ENCODE results near the gene UNC13C. TPM values are rescaled to one million over a fixed set of nuclear protein-coding genes. Genes with fewer than 3 reads are reported as not detected.

Gene UNC13C
- polyA plus RNA-seq, 1 donor from 2014 or later, result 4.0 TPM

DNA sequence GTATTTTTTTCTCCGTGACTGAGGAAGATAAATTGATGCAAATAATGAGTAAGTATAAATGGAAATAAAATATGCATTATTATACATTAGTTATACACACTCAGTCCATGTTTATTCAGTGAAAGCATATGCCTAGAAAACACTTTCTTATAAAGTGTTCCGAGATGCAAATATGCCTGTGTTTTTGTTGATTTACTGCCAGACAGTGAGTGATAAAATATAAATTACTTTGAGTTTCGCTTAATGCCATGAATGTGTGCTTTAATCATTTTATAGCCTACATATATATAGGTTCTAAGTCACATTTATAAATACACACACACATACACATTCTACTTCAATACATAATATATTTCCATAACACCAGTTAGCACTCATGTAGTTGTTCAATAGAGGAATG is 569.2 kb downstream of the UNC13C start:
- Histone ChIP-seq H3F3A (ENCODE audit: insufficient read depth, low read length, poor library complexity, severe bottlenecking) (no peaks in the 10 kb centered on the region), H3K9me3 (ENCODE audit: low read length) (no peaks in the 10 kb centered on the region), H4K20me1 (ENCODE audit: insufficient read depth) (no peaks in the 10 kb centered on the region), H3K27me3 (ENCODE audit: insufficient read depth, low read depth, low read length) (no peaks in the 10 kb centered on the region), H3K9ac (ENCODE audit: low read length) (no peak overlapping the region), H3K9me2 (ENCODE audit: insufficient read depth, low read length) (no peaks in the 10 kb centered on the region), H3K36me3 (ENCODE audit: insufficient read depth, low read length) (no peaks in the 10 kb centered on the region), H3K4me3 (ENCODE audit: low read length) (no peak overlapping the region), H3K79me2 (replicated peaks; ENCODE audit: insufficient read depth, low read length) (no peaks in the 10 kb centered on the region), H3K4me2 (ENCODE audit: low read length) (no peak overlapping the region), H3K27ac (ENCODE audit: low read length) (no peak overlapping the region), H2AFZ (ENCODE audit: low read depth, low read length) (no peak overlapping the region)
- TF ChIP-seq, protein P1, sequence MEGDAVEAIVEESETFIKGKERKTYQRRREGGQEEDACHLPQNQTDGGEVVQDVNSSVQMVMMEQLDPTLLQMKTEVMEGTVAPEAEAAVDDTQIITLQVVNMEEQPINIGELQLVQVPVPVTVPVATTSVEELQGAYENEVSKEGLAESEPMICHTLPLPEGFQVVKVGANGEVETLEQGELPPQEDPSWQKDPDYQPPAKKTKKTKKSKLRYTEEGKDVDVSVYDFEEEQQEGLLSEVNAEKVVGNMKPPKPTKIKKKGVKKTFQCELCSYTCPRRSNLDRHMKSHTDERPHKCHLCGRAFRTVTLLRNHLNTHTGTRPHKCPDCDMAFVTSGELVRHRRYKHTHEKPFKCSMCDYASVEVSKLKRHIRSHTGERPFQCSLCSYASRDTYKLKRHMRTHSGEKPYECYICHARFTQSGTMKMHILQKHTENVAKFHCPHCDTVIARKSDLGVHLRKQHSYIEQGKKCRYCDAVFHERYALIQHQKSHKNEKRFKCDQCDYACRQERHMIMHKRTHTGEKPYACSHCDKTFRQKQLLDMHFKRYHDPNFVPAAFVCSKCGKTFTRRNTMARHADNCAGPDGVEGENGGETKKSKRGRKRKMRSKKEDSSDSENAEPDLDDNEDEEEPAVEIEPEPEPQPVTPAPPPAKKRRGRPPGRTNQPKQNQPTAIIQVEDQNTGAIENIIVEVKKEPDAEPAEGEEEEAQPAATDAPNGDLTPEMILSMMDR (IDR thresholded peaks at IDR 0.05; ENCODE audit: poor library complexity, severe bottlenecking), result no peak
- TF ChIP-seq REST (IDR thresholded peaks at IDR 0.05; ENCODE audit: borderline replicate concordance) (no peak), RAD21 (conservative IDR thresholded peaks at IDR 0.05) (no peak), TAF1 (IDR thresholded peaks at IDR 0.05; ENCODE audit: low read depth) (no peak), POLR2AphosphoS5 (IDR thresholded peaks at IDR 0.05) (no peak), EZH2 (IDR thresholded peaks at IDR 0.05; ENCODE audit: borderline replicate concordance, insufficient read depth, low read length, poor library complexity, severe bottlenecking) (no peak), SMC3 (conservative IDR thresholded peaks at IDR 0.05; ENCODE audit: poor library complexity) (no peak), EP300 (conservative IDR thresholded peaks at IDR 0.05; ENCODE audit: poor library complexity, severe bottlenecking) (no peak), MXI1 (conservative IDR thresholded peaks at IDR 0.05; ENCODE audit: poor library complexity, severe bottlenecking) (no peak)

- H3K9ac ChIP-seq (ENCODE audit: low read length), result no peak overlapping the region
- no peaks in the 10 kb centered on the region for H3K27me3 ChIP-seq (ENCODE audit: insufficient read depth, low read depth, low read length)
- H3K4me3 ChIP-seq (ENCODE audit: low read length), result no peak overlapping the region
- H3K36me3 ChIP-seq (ENCODE audit: insufficient read depth, low read length), result no peaks in the 10 kb centered on the region
- H3K9me3 ChIP-seq (ENCODE audit: low read length), result no peaks in the 10 kb centered on the region
- H3K27ac ChIP-seq (ENCODE audit: low read length), result no peak overlapping the region
- H4K20me1 ChIP-seq (ENCODE audit: insufficient read depth), result no peaks in the 10 kb centered on the region
- H3K4me2 ChIP-seq (ENCODE audit: low read length), result no peak overlapping the region
- H3F3A ChIP-seq (ENCODE audit: insufficient read depth, low read length, poor library complexity, severe bottlenecking), result no peaks in the 10 kb centered on the region
- no peak overlapping the region for H2AFZ ChIP-seq (ENCODE audit: low read depth, low read length)
- H3K9me2 ChIP-seq (ENCODE audit: insufficient read depth, low read length), result no peaks in the 10 kb centered on the region
- H3K79me2 ChIP-seq (replicated peaks; ENCODE audit: insufficient read depth, low read length), result no peaks in the 10 kb centered on the region
- TF ChIP-seq REST (IDR thresholded peaks at IDR 0.05; ENCODE audit: borderline replicate concordance) (no peak), MXI1 (conservative IDR thresholded peaks at IDR 0.05; ENCODE audit: poor library complexity, severe bottlenecking) (no peak), TAF1 (IDR thresholded peaks at IDR 0.05; ENCODE audit: low read depth) (no peak), EZH2 (IDR thresholded peaks at IDR 0.05; ENCODE audit: borderline replicate concordance, insufficient read depth, low read length, poor library complexity, severe bottlenecking) (no peak), POLR2AphosphoS5 (IDR thresholded peaks at IDR 0.05) (no peak), RAD21 (conservative IDR thresholded peaks at IDR 0.05) (no peak), SMC3 (conservative IDR thresholded peaks at IDR 0.05; ENCODE audit: poor library complexity) (no peak), EP300 (conservative IDR thresholded peaks at IDR 0.05; ENCODE audit: poor library complexity, severe bottlenecking) (no peak)
- TF ChIP-seq, protein P1 (IDR thresholded peaks at IDR 0.05; ENCODE audit: poor library complexity, severe bottlenecking), result no peak
These were observed 572.7 kb downstream of the UNC13C start for GRCh38 chr15:54550954-54551353.

Measured in neural cell (in vitro differentiated cells).